MM.1S (cell line): ENCODE results near the gene RGS6.

Experiments used
- DNase-seq: peaks from one replicate; pipeline ENCODE4 v3.0.0-alpha.2; 2015
- H2AFZ ChIP-seq: fragments of 300-600 bp; sonication (generic); 2 replicates; pipeline ENCODE4 v1.6.0; 2016; ENCODE audit warnings: antibody characterized with exemption, low read length
- H3F3A ChIP-seq: fragments of 300-600 bp; sonication (generic); 2 replicates; pipeline ENCODE4 v1.6.1; 2016; ENCODE audit warnings: mild to moderate bottlenecking, antibody characterized with exemption, low read length, moderate library complexity, mixed read lengths; ENCODE audit not compliant: insufficient read depth
- H3K27ac ChIP-seq: fragments of 300-600 bp; sonication (generic); 2 replicates; pipeline ENCODE4 v1.5.1; 2016; ENCODE audit warnings: mild to moderate bottlenecking, low read length
- H3K27me3 ChIP-seq: fragments of 300-600 bp; sonication (generic); replicated peaks from 2 replicates; pipeline ENCODE4 v1.6.0; 2016; ENCODE audit warnings: low read length; ENCODE audit not compliant: insufficient read depth
- H3K36me3 ChIP-seq: fragments of 300-600 bp; sonication (generic); replicated peaks from 2 replicates; pipeline ENCODE4 v1.6.1; 2016; ENCODE audit warnings: mild to moderate bottlenecking, low read length, mixed read lengths; ENCODE audit not compliant: insufficient read depth
- H3K4me1 ChIP-seq: fragments of 300-600 bp; sonication (generic); 2 replicates; pipeline ENCODE4 v1.6.1; 2016; ENCODE audit warnings: low read length, mixed read lengths
- H3K4me2 ChIP-seq: fragments of 300-600 bp; sonication (generic); 2 replicates; pipeline ENCODE4 v1.6.0; 2016; ENCODE audit warnings: low read depth, low read length
- H3K4me3 ChIP-seq: fragments of 300-600 bp; sonication (generic); 2 replicates; pipeline ENCODE4 v1.5.1; 2016; ENCODE audit warnings: low read length, mixed read lengths
- H3K79me2 ChIP-seq: fragments of 300-600 bp; sonication (generic); 2 replicates; pipeline ENCODE4 v1.6.1; 2016; ENCODE audit warnings: mixed run types, low read length, mixed read lengths
- H3K9ac ChIP-seq: fragments of 300-600 bp; sonication (generic); 2 replicates; pipeline ENCODE4 v1.6.1; 2016; ENCODE audit warnings: low read length, mixed read lengths
- H3K9me2 ChIP-seq: fragments of 300-600 bp; sonication (generic); replicated peaks from 2 replicates; pipeline ENCODE4 v1.6.1; 2016; ENCODE audit warnings: mild to moderate bottlenecking, low read length, mixed read lengths; ENCODE audit not compliant: insufficient read depth
- H3K9me3 ChIP-seq: fragments of 300-600 bp; sonication (generic); replicated peaks from 2 replicates; pipeline ENCODE4 v1.6.1; 2016; ENCODE audit warnings: mild to moderate bottlenecking, low read length, mixed read lengths; ENCODE audit not compliant: insufficient read depth
- H4K20me1 ChIP-seq: fragments of 300-600 bp; sonication (generic); 2 replicates; pipeline ENCODE4 v1.6.1; 2016; ENCODE audit warnings: mild to moderate bottlenecking, low read length, moderate library complexity, mixed read lengths; ENCODE audit not compliant: insufficient read depth
- EZH2 ChIP-seq: fragments of 300-600 bp; sonication (generic); optimal IDR thresholded peaks from 2 replicates; pipeline ENCODE3; 2017; ENCODE audit warnings: low read depth, mild to moderate bottlenecking, antibody characterized with exemption, low read length, mixed read lengths
- EZH2phosphoT487 ChIP-seq: fragments of 300-600 bp; sonication (generic); IDR thresholded peaks from 2 replicates; pipeline ENCODE4 v1.6.1; 2018; ENCODE audit warnings: antibody characterized with exemption, low read length
- TF ChIP-seq, protein P1 (sequence below): fragments of 300-600 bp; sonication (generic); IDR thresholded peaks from 2 replicates; pipeline ENCODE4 v1.5.1; 2016; ENCODE audit warnings: antibody characterized with exemption, low read length, mixed read lengths

RGS6 gene

DNA sequence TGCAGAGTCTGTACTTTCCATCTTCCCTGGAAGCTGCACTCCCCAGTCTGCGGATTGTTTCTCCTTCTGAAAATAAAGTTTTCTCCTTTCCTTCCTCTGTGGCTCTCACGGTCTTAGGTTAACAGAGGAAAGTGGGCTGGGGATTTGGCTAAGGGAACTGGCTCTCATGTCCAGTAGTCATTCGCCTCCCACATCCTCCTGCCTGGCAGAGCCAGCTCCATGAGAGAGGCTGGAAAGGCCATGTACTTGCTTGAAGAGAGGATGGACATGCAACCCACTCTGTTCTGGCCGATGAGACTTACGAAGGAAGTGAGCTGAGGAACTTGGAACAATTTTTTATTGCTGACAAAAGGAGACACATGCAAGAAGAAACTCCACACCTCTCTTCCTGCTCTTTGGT is 18.9 kb upstream of the RGS6 start:
- no peaks in the 10 kb centered on the region for H3K27me3 ChIP-seq
- no peak overlapping the region for H3K4me3 ChIP-seq
- no peaks in the 10 kb centered on the region for H3F3A ChIP-seq
- H3K4me1 ChIP-seq: no peaks in the 10 kb centered on the region
- no peak for DNase-seq
- no peaks in the 10 kb centered on the region for H4K20me1 ChIP-seq
- no peak for TF ChIP-seq EZH2
- no peak for TF ChIP-seq EZH2phosphoT487
- TF ChIP-seq, protein P1, sequence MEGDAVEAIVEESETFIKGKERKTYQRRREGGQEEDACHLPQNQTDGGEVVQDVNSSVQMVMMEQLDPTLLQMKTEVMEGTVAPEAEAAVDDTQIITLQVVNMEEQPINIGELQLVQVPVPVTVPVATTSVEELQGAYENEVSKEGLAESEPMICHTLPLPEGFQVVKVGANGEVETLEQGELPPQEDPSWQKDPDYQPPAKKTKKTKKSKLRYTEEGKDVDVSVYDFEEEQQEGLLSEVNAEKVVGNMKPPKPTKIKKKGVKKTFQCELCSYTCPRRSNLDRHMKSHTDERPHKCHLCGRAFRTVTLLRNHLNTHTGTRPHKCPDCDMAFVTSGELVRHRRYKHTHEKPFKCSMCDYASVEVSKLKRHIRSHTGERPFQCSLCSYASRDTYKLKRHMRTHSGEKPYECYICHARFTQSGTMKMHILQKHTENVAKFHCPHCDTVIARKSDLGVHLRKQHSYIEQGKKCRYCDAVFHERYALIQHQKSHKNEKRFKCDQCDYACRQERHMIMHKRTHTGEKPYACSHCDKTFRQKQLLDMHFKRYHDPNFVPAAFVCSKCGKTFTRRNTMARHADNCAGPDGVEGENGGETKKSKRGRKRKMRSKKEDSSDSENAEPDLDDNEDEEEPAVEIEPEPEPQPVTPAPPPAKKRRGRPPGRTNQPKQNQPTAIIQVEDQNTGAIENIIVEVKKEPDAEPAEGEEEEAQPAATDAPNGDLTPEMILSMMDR: no peak
- no peaks in the 10 kb centered on the region for H3K79me2 ChIP-seq
- no peak overlapping the region for H3K27ac ChIP-seq
- no peak overlapping the region for H3K4me2 ChIP-seq
- H3K9me3 ChIP-seq: no peaks in the 10 kb centered on the region
- H3K36me3 ChIP-seq: no peaks in the 10 kb centered on the region
- H2AFZ ChIP-seq: no peak overlapping the region
- H3K9ac ChIP-seq: no peak overlapping the region
- H3K9me2 ChIP-seq: no peaks in the 10 kb centered on the region

GRCh38 chr14:71918955-71919354 is 13.3 kb upstream of the RGS6 start:
- Histone ChIP-seq H3K36me3 (no peaks in the 10 kb centered on the region), H3K9me2 (no peaks in the 10 kb centered on the region), H3K27ac (no peak overlapping the region), H3K4me3 (no peak overlapping the region), H3K79me2 (no peaks in the 10 kb centered on the region), H4K20me1 (no peaks in the 10 kb centered on the region), H3K4me1 (no peaks in the 10 kb centered on the region), H3K27me3 (no peaks in the 10 kb centered on the region), H2AFZ (no peak overlapping the region), H3K9me3 (no peaks in the 10 kb centered on the region), H3K4me2 (no peak overlapping the region), H3F3A (no peaks in the 10 kb centered on the region), H3K9ac (no peak overlapping the region)
- no peak for DNase-seq
- no peak for TF ChIP-seq EZH2
- TF ChIP-seq EZH2phosphoT487: no peak
- TF ChIP-seq, protein P1: no peak

DNA sequence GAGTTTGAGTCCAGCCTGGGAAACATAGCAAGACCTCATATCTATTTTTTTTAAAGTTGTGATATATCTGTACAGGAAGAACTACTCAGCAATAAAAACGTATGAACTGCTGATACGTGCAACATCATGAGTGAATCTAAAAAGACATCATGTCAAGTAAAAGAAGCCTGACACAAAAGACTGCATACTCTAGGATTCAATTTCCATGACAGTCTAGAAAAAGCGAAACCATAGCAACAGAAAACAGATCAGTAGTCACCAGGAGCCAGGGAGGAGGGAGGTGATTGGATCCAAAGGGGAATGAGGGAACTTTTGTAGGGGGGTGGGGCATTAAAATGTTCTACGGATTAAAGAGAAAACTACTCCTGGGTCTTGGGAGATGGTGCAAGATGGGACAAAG is 8.7 kb upstream of the RGS6 start:
- Histone ChIP-seq H2AFZ (no peak overlapping the region), H3K27me3 (no peaks in the 10 kb centered on the region), H3K36me3 (no peaks in the 10 kb centered on the region), H3K27ac (no peak overlapping the region), H3K9me2 (no peaks in the 10 kb centered on the region), H3K4me3 (no peak overlapping the region), H3K9me3 (no peaks in the 10 kb centered on the region), H3K4me1 (no peaks in the 10 kb centered on the region), H4K20me1 (no peaks in the 10 kb centered on the region), H3K9ac (no peak overlapping the region), H3K4me2 (no peak overlapping the region), H3F3A (no peaks in the 10 kb centered on the region), H3K79me2 (no peaks in the 10 kb centered on the region)
- TF ChIP-seq EZH2 (no peak), EZH2phosphoT487 (no peak)
- TF ChIP-seq, protein P1: no peak
- no peak for DNase-seq
